HepG2 (cell line): ENCODE measurements around the gene POM121. TPM values are rescaled to one million over a fixed set of nuclear protein-coding genes. Genes with fewer than 3 reads are reported as not detected.
"Not testable (repeated sequence)": the region's sequence is repeated elsewhere in the genome, so short reads cannot be mapped to it uniquely, and the experiment has no call there.

Experiments
- ATAC-seq: fragments of 200-7000 bp; cut with Tn5 transposase; 3 replicates; pipeline ENCODE4 v1.9.1; 2020; ENCODE audit warnings: mild to moderate bottlenecking, moderate library complexity
- BruUV-seq: library from RNA; stranded (reverse); fragments of 400-500 nt; replicated peaks from 2 replicates; lab custom pipeline; 2021; lab: Mats Ljungman, UMichigan
- CTCF ChIA-PET: fragments of 300-600 bp; formaldehyde crosslinking; extraction: SDS; loops from one replicate; lab custom pipeline; 2021; ENCODE audit warnings: low total read pairs, inconsistent platforms, low intra/inter-chr PET ratio; lab: Yijun Ruan, JAX
- POLR2A ChIA-PET: fragments of 350-600 bp; sonication (Branson Sonifier 250); formaldehyde crosslinking; loops from one replicate; lab custom pipeline; 2020; ENCODE audit warnings: antibody characterized with exemption, inconsistent platforms; lab: Yijun Ruan, JAX
- DNase-seq: peaks from one replicate; pipeline ENCODE4 v3.0.0-alpha.2; 2015; ENCODE audit warnings: low spot score
- FAIRE-seq: peaks from 3 replicates; lab custom pipeline; 2011; peaks lifted over from hg19 to GRCh38; lab: Jason Lieb, UNC
- H2AFZ ChIP-seq: one replicate; pipeline ENCODE4 v1.6.1; 2011; ENCODE audit warnings: low read length, inconsistent platforms
- H3K27ac ChIP-seq: fragments of 300-600 bp; 3 replicates; pipeline ENCODE4 v1.8.0; 2011; ENCODE audit warnings: mixed run types, mild to moderate bottlenecking, mixed read lengths, low read length, inconsistent platforms; ENCODE audit not compliant: insufficient read depth; ENCODE audit errors: extremely low read length
- H3K27me3 ChIP-seq, 2 experiments: fragments of 200-600 bp in 1 of 2; 2 replicates in 1 of 2; 3 replicates in 1 of 2; pipeline versions ENCODE4 v1.6.0 to v1.8.0; 2011; ENCODE audit warnings: low read length in 2 of 2, mild to moderate bottlenecking in 2 of 2, moderate library complexity in 2 of 2, inconsistent platforms in 1 of 2; ENCODE audit not compliant: insufficient read depth in 2 of 2, control insufficient read depth in 1 of 2
- H3K36me3 ChIP-seq, 2 experiments: fragments of 200-600 bp in 1 of 2; replicated peaks in 1 of 2; 2 replicates in 1 of 2; 3 replicates in 1 of 2; pipeline versions ENCODE4 v1.5.1 to v1.8.0; 2011; ENCODE audit warnings: low read length in 2 of 2, inconsistent platforms in 1 of 2; ENCODE audit not compliant: insufficient read depth in 2 of 2, control insufficient read depth in 1 of 2
- H3K4me1 ChIP-seq: 2 replicates; pipeline ENCODE4 v1.5.1; 2012; ENCODE audit warnings: low read length, inconsistent platforms; ENCODE audit not compliant: insufficient read depth
- H3K4me2 ChIP-seq: 2 replicates; pipeline ENCODE4 v1.6.0; 2011; ENCODE audit warnings: low read depth, low read length, inconsistent platforms
- H3K4me3 ChIP-seq, 3 experiments: fragments of 200-600 bp in 1 of 3; sonication (generic), shearing (Covaris generic) in 1 of 3; replicated peaks in 1 of 3; 2 replicates each; pipeline ENCODE4 v1.5.1; 2011 to 2016; ENCODE audit warnings: low read length in 3 of 3, inconsistent platforms in 2 of 3, low read depth in 2 of 3, mild to moderate bottlenecking in 2 of 3, control low read depth in 1 of 3, mixed read lengths in 1 of 3; ENCODE audit not compliant: insufficient read depth in 1 of 3
- H3K79me2 ChIP-seq: one replicate; pipeline ENCODE4 v1.6.1; 2011; ENCODE audit warnings: low read length, inconsistent platforms; ENCODE audit not compliant: insufficient read depth
- H3K9ac ChIP-seq: 2 replicates; pipeline ENCODE4 v1.6.0; 2011; ENCODE audit warnings: mild to moderate bottlenecking, low read depth, low read length, inconsistent platforms; ENCODE audit not compliant: insufficient read depth
- H3K9me3 ChIP-seq: 2 replicates; pipeline ENCODE4 v1.5.1; 2012; ENCODE audit warnings: mild to moderate bottlenecking, low read length
- H4K20me1 ChIP-seq: 2 replicates; pipeline ENCODE4 v1.6.0; 2011; ENCODE audit warnings: inconsistent platforms, mild to moderate bottlenecking, low read length, moderate library complexity; ENCODE audit not compliant: insufficient read depth
- WGBS: methylation state at CpG from one replicate; pipeline ENCODE4 v1.1.6; 2017; ENCODE audit warnings: low lambda C conversion rate; 5-methylcytosine and 5-hydroxymethylcytosine counted together
- in situ Hi-C: cut with HindIII; loops from 2 replicates; pipeline ENCODE4 v1.10.0; 2017; ENCODE audit warnings: low pct_unique_long_range_greater_than_20kb; ENCODE audit not compliant: extremely low pct_ligation_motif_present
- intact Hi-C: fragments of 100-400 bp; cut with micrococcal nuclease; formaldehyde crosslinking; loops from one replicate; pipeline ENCODE4 v1.10.0; 2022; ENCODE audit not compliant: unreplicated experiment
- polyA plus RNA-seq, 8 experiments: library from polyadenylated mRNA; depleted of rRNA in 3 of 8; stranded (reverse) in 7 of 8; unstranded in 1 of 8; fragments of >200 nt; fragmentation: Illumina TruSeq in 4 of 8; extraction: Trizol in 4 of 8; gene quantifications; 2 replicates each; pipeline versions ENCODE4 v1.2.1 to v1.2.3, GENCODE V29; 2011 to 2016; ENCODE audit warnings: low read depth in 4 of 8, missing spikeins in 1 of 8, mixed read lengths in 1 of 8; ENCODE audit not compliant: insufficient read depth in 1 of 8
- total RNA-seq, 5 experiments: library from RNA; depleted of rRNA; stranded (reverse); fragments of >200 nt; fragmentation: Illumina TruSeq; extraction: Trizol; gene quantifications; 2 replicates each; pipeline ENCODE4 v1.2.3, GENCODE V29; 2016; ENCODE audit warnings: low read depth in 1 of 5

POM121 gene
- total and polyA plus RNA-seq, 2 of the 13 experiments (the other 11 are each of a cell fraction or from before 2014, with no cell fraction given): 8.4 to 10.3 TPM

GRCh38 chr7:72963056-72963455 lies 38.2 kb downstream of the POM121 start:
- FAIRE-seq, H3K27me3 ChIP-seq, CTCF ChIA-PET, H3K4me3 ChIP-seq, H2AFZ ChIP-seq, H3K4me1 ChIP-seq, in situ Hi-C loops, H4K20me1 ChIP-seq, H3K27ac ChIP-seq, DNase-seq, H3K36me3 ChIP-seq, H3K9ac ChIP-seq, BruUV-seq, H3K79me2 ChIP-seq, ATAC-seq, H3K4me2 ChIP-seq, POLR2A ChIA-PET, H3K9me3 ChIP-seq, intact Hi-C loops: not testable (repeated sequence)
- 65% methylated on average over 4 of the region's 8 CpGs for WGBS

GRCh38 chr7:72965186-72965975 lies 40.5 kb downstream of the POM121 start:
- DNase-seq, H3K27ac ChIP-seq, ATAC-seq, CTCF ChIA-PET, BruUV-seq, H4K20me1 ChIP-seq, H3K4me3 ChIP-seq, H3K27me3 ChIP-seq, H3K9me3 ChIP-seq, POLR2A ChIA-PET, H3K36me3 ChIP-seq, H3K9ac ChIP-seq, in situ Hi-C loops, H2AFZ ChIP-seq, FAIRE-seq, H3K4me2 ChIP-seq, H3K4me1 ChIP-seq, intact Hi-C loops, H3K79me2 ChIP-seq: not testable (repeated sequence)
- WGBS: no CpG with 5 or more reads among the region's 31 CpGs
